HG03045 (cell line): Measurements from ENCODE around the gene UBE2D2.

Experiments
- ATAC-seq: cut with Tn5 transposase; IDR thresholded peaks from one replicate; pipeline ENCODE4 v1.9.1; 2021; ENCODE audit warnings: mild to moderate bottlenecking, moderate library complexity; ENCODE audit not compliant: unreplicated experiment

The UBE2D2 gene

GRCh38 chr5:139658928-139659667 is 98.0 kb downstream of the UBE2D2 start:
- no peak for ATAC-seq

GRCh38 chr5:139659695-139660101 is 98.6 kb downstream of the UBE2D2 start:
- no peak for ATAC-seq

- no peak for ATAC-seq
These were observed 99.2 kb downstream of the UBE2D2 start for GRCh38 chr5:139660105-139660922.

DNA sequence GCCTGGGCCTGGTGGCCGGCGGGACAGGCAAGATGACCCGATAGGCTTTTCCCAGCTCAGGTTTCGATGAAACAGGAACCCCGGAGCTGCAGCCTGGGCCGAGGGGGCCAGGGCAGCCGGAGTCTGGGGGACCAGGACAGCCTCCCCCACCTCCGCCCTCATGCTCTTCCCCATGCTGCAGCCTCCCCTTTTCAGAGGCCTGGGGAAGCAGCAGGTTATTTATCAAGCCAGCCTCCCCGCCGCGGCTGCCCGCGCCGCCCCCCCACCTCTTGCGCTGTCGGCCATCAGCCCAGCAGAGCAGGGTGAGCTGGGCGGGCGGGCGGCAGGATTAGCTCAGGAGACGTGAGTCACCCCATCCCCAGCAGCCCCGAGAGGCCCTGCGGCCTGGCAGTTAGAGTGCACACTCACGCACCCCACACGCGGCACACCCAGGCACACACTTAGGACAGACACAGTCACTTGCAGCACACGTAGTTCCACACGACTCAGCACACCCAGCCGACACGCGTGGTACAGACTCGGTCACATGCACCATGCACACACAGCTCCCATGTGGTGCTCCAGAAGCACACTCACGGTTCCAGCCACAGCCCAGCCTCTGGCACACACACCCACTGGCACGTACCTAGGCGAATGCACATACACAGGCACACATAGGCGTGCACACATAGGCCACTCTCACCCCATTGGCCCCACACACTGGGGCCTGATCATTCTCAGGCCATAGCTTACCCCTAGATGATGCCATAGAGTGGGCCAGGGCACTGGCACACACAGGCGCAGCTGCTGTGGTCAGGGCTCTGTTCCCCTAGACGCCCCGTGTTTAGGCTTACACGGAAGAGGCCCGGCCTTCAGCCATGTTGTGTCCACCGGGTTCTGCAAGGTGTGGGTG is 100.0 kb downstream of the UBE2D2 start:
- no peak for ATAC-seq

GRCh38 chr5:139662617-139663016 is 101.5 kb downstream of the UBE2D2 start:
- ATAC-seq = no peak

DNA sequence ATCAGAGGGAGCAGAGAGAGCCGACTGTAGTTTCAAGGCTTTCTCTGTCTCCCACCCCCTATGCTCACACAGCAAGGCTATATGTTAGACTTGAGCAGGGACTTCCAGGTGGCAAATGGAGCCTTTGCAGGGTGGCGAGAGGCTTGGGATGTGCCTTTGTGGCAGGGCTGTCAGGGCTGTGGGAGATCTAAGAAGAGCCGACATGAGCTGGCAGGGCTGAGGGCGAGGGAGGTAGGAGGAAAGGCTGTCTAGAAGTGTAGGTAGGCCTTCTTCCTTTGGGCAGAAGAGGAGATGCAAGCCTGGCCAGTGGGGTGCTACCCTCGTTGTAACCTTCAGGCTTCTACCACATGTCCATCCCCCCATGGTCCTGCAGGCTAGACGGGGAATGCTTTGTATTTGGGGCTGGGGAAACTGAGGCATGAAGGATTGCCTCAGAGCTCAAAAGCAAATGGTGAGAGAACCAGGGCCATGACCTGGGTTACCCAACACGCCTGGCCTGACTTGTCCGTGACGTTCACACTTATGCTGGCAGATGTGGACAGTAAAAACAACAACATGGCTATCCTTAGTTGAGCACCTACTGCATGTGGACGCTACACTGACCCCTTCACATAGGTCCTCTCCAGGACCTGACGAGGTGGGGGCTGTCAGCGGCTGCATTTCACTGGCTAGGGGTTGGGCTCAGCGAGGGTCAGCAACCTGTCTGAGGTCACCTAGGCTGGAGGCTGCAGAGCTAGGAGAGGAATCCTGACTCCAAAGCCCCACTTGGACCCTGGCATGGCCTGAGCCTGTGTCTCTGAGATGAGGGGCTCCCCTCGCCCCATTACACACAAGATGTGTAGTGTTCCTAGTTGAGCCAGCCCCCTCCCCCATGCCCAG is 102.3 kb downstream of the UBE2D2 start:
- no peak for ATAC-seq

DNA sequence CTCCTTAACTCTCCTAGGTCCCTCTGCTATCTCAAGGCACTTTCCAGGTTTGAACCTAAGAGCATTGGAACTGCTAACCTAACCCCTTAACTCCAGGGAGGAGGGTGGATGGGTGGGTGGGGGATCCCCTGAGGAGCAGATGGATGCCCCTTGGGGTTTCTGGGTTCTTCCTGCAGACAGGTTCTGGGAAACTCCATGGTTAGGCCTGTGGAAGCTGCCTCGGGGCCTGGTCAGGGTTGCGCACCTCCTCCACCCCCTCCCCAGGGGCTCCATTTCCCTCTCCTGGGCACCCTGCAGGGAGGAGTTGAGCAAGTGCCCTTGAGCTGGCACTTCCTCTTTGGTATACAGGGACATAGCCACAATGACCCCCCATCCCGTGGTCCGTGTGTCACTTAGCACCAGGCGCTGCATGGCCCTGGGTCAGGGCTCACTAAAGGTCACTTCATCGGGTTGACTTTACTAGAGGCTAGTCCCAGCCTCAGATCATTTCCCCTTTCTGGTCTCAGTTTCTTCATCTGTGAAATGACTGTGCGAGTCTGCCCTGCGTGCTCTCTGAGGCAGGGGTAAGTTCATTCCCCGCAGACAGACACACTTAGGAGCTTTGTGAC is 103.1 kb downstream of the UBE2D2 start:
- peak; percentile 47 for ATAC-seq

- no peak for ATAC-seq
These were observed 103.7 kb downstream of the UBE2D2 start for GRCh38 chr5:139664727-139665351.

DNA sequence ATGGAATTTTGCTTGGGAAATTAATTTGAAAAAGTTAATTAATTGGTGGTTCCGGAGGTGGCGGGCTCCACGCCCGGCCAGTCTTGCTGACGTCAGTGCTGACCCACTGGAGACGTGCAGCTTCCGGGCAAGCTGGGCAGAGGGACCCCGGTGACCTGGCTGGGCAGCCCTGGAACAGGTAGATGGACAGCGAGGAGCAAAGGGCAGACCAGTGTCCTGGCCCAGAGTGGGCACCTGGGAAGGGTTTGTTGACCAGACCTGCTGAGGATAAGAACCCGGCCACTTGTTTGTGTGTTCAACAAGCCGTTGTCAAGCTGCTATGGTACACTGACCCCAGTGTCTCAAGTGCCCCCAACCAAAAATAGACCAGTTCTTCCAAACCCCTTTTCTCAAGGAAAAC is 104.5 kb downstream of the UBE2D2 start:
- no peak for ATAC-seq

DNA sequence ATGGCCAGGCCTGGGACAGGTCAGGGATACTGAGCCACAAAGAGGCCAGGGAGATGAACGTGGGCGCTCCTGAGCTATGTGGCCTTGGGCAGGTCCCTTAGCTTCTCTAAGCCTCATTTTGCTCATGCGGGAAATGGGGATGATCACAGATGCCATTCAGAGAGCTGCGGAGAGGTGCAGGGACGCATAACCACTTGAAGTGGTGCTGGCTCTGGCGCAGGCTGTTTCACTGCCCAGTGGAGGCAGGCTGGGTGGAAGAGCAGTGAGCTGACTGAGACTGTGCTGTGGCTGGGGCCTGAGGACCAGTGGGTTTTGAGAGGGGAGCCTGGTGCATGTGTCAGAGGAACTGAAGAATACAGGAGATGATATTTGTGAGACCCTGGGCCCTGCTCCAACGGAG is 105.4 kb downstream of the UBE2D2 start:
- no peak for ATAC-seq

- no peak for ATAC-seq
These were observed 106.0 kb downstream of the UBE2D2 start for GRCh38 chr5:139667001-139667729.

DNA sequence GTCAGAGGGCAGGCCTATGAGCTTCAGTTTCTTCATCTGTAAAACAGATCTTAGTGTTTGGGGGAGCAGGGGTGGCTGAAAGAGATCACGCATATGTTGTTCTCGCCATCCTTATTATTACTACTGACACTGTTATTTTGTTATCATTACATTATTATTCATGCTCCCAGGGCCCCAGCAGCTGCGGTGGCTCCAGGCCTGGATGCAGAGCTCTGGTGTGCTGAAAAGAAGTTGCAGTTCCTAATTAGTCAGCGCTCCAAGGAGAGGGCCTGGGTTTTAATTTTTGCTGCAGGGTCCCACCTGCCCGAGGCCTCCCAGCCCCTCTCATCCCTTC is 106.6 kb downstream of the UBE2D2 start:
- ATAC-seq = no peak

GRCh38 chr5:139668064-139668880 is 107.1 kb downstream of the UBE2D2 start:
- no peak for ATAC-seq

- no peak for ATAC-seq
These were observed 108.0 kb downstream of the UBE2D2 start for GRCh38 chr5:139668924-139669661.

GRCh38 chr5:139669662-139670368 is 108.7 kb downstream of the UBE2D2 start:
- ATAC-seq = peak; percentile 29

- peak; percentile 35 for ATAC-seq
These were observed 109.4 kb downstream of the UBE2D2 start for GRCh38 chr5:139670369-139671095.
